NT2/D1 (cell line): Measurements from ENCODE around the gene RFC1.
"Not testable (repeated sequence)": the region's sequence is repeated elsewhere in the genome, so short reads cannot be mapped to it uniquely, and the experiment has no call there.

Source experiments
- DNase-seq: peaks from one replicate; pipeline ENCODE4 v3.0.0-alpha.2; 2011; ENCODE audit warnings: low read depth, low spot score
- H3K27me3 ChIP-seq: 2 replicates; pipeline ENCODE4 v1.6.0; 2011; ENCODE audit warnings: mild to moderate bottlenecking; ENCODE audit not compliant: insufficient read length, insufficient read depth
- H3K36me3 ChIP-seq: 2 replicates; pipeline ENCODE4 v1.6.1; 2011; ENCODE audit warnings: mild to moderate bottlenecking, low read length, mixed read lengths; ENCODE audit not compliant: insufficient read depth, insufficient read length
- H3K4me1 ChIP-seq: 2 replicates; pipeline ENCODE4 v1.5.1; 2011; ENCODE audit not compliant: insufficient read depth, insufficient read length
- H3K4me3 ChIP-seq: 2 replicates; pipeline ENCODE4 v1.5.1; 2011; ENCODE audit warnings: low read depth; ENCODE audit not compliant: insufficient read length
- H3K9ac ChIP-seq: 2 replicates; pipeline ENCODE4 v1.6.0; 2011; ENCODE audit warnings: low read depth; ENCODE audit not compliant: insufficient read length
- H3K9me3 ChIP-seq: 2 replicates; pipeline ENCODE4 v1.5.1; 2011; ENCODE audit warnings: mild to moderate bottlenecking, low read length; ENCODE audit not compliant: insufficient read depth
- SUZ12 ChIP-seq: IDR thresholded peaks from 2 replicates; pipeline ENCODE4 v1.6.1; 2011; ENCODE audit not compliant: insufficient read length, insufficient read depth; ENCODE audit errors: extremely low read depth
- YY1 ChIP-seq: IDR thresholded peaks from 2 replicates; pipeline ENCODE4 v1.6.1; 2011; ENCODE audit not compliant: insufficient read length, insufficient read depth
- ZNF274 ChIP-seq: IDR thresholded peaks from 2 replicates; pipeline ENCODE4 v1.6.1; 2011; ENCODE audit warnings: mild to moderate bottlenecking, low read depth, low read length

RFC1 gene

DNA sequence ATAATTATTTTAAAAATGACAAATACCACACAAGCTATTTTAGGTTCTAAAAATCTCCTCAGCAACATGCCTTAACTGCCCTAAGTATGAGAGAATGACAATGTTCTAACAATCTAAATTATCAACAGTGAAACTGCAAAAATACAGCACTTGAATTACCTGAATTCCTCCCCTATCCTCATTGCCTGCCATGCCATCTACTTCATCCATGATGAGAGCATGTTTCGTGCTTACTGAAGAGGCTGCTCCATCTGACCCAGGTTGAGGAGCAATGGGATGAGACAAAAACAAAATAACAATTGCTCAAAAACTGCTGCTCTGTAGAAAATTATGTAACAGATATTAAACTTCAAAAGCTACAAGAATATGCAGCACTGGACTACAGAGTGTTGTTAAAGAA lies 63.3 kb downstream of the RFC1 start:
- TF ChIP-seq ZNF274 = no peak
- no peak for TF ChIP-seq SUZ12
- no peak for TF ChIP-seq YY1
- H3K4me1 ChIP-seq = no peaks in the 10 kb centered on the region
- no peaks in the 10 kb centered on the region for H3K27me3 ChIP-seq
- H3K9me3 ChIP-seq = no peaks in the 10 kb centered on the region
- H3K36me3 ChIP-seq = peaks cover 74% of the 10 kb centered on the region
- H3K4me3 ChIP-seq = no peak overlapping the region
- no peak overlapping the region for H3K9ac ChIP-seq
- no peak for DNase-seq

DNA sequence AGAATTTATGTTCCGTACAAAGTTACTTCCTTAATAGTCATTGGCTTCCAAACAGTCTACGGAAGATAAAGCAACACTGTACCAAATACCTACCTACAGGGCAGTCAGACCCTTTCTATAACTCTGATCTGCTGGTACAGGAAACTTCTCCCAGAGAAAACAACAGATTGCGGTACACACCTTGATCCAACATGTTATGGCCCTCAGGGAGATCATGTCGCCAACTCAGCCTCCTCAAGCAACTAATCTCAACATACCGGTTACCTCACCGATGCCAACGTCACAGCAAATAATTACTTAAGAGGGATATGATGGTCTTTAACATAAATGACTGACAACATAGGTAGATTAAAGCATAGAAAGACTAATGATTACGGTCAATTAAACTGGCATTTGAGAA lies 70.4 kb downstream of the RFC1 start:
- Histone ChIP-seq H3K27me3 (no peaks in the 10 kb centered on the region), H3K4me1 (no peaks in the 10 kb centered on the region), H3K9ac (no peak overlapping the region), H3K4me3 (no peak overlapping the region), H3K36me3 (peaks cover 56% of the 10 kb centered on the region), H3K9me3 (no peaks in the 10 kb centered on the region)
- TF ChIP-seq ZNF274 = no peak
- TF ChIP-seq YY1 = no peak
- no peak for TF ChIP-seq SUZ12
- DNase-seq = no peak

DNA sequence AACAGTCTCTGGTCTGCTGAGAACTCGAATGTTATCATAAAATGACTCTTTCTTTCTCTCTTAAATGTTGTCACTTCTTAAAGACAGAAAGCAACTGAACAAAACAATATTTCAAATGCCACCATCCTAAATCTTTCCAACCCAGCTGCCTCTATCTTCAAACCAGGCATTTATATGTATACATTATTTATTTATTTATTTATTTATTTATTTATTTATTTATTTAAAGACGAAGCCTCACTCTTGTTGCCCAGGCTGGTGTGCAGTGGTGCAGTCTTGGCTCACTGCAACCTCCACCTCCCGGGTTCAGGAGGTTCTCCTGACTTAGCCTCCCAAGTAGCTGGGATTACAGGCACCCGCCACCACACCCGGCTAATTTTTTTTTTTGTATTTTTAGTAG lies 73.7 kb downstream of the RFC1 start:
- H3K9ac ChIP-seq, H3K4me1 ChIP-seq, H3K4me3 ChIP-seq, H3K27me3 ChIP-seq, DNase-seq, H3K9me3 ChIP-seq: not testable (repeated sequence)
- H3K36me3 ChIP-seq = peaks cover 59% of the 10 kb centered on the region

DNA sequence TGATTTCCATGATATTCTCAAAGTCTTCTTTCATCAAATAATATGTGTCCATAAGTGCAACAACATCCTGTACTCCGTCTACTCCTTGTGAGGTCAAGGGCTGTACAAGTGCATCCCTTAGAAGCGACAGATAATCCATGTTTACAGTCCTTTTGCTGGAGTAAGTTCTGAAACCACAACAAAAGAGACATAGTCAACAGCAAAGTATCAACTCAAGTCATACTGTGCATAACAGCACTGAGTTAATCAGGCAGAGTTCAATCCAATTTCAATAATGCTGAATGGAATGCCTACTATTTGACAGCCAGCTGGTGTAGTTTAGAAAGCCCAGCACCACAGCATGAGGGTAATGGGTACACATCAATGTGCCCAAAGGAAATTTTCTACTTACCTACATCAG lies 74.5 kb downstream of the RFC1 start:
- H3K9ac ChIP-seq = no peak overlapping the region
- H3K4me1 ChIP-seq = no peaks in the 10 kb centered on the region
- H3K4me3 ChIP-seq = no peak overlapping the region
- peaks cover 65% of the 10 kb centered on the region for H3K36me3 ChIP-seq
- no peaks in the 10 kb centered on the region for H3K9me3 ChIP-seq
- no peaks in the 10 kb centered on the region for H3K27me3 ChIP-seq
- TF ChIP-seq SUZ12 (no peak), YY1 (no peak)
- DNase-seq = no peak

DNA sequence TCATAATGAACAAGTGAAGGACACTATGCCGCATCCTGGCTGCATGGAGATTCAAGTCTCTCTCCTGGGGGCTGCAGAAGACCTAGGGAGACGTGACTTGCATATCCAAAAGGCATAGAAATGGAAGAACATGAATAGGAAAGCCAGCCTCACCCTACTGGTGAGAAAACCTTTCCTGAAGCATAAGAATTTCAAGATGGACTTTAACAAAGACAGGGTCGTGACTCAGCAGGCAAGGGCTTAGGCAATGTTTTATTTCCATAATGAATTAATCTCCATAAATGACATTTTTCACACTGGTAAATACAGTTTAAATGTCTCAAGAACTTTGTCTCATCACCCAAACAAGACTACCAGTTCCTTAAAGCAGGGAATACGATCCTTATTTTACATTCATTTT lies 78.9 kb downstream of the RFC1 start:
- no peak overlapping the region for H3K4me3 ChIP-seq
- no peak for DNase-seq
- TF ChIP-seq SUZ12 = no peak
- TF ChIP-seq YY1 = no peak
- TF ChIP-seq ZNF274 = no peak
- no peaks in the 10 kb centered on the region for H3K27me3 ChIP-seq
- H3K9me3 ChIP-seq = no peaks in the 10 kb centered on the region
- H3K4me1 ChIP-seq = no peaks in the 10 kb centered on the region
- no peak overlapping the region for H3K9ac ChIP-seq
- H3K36me3 ChIP-seq = peaks cover 50% of the 10 kb centered on the region

DNA sequence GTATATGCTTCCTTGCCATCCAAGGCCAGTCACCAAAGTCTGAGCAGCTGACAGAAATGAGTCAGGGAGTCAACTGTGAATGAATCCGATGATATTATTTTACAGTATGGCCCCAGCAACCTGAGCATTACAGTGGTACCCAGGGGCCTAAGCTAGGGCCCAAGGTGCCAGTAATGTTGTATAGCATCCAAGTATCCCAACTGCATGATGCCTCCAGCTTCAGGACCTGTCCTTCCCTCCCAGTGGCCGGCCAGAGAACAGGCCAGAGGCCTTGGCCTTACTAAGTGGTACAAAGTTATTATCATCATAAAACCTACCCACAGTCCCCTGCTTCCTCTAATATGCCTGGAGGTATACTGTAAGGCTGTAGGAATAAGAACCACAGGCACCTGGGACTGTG lies 79.9 kb downstream of the RFC1 start:
- peaks cover 41% of the 10 kb centered on the region for H3K36me3 ChIP-seq
- no peaks in the 10 kb centered on the region for H3K4me1 ChIP-seq
- no peak for DNase-seq
- H3K9me3 ChIP-seq = no peaks in the 10 kb centered on the region
- H3K4me3 ChIP-seq = no peak overlapping the region
- H3K27me3 ChIP-seq = no peaks in the 10 kb centered on the region
- H3K9ac ChIP-seq = no peak overlapping the region
- TF ChIP-seq SUZ12 (no peak), ZNF274 (no peak), YY1 (no peak)

DNA sequence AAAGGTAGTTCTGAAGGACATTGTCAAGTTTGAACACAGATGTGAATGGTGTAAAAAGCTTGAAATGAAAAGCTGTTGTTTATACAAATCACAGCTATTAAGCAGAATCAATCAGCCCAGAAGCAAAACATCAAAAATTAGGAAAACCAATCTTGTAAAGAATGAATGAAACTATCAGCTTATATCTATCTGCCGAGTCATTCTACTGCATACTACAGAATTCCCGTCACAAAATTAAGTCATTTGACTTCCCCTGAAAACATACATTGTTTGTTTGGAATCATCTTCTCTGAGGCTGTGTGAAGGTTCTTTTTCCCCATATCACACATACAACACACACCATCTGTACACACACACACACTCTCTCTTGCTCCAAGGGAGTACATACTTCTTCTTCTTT lies 80.3 kb downstream of the RFC1 start:
- no peak overlapping the region for H3K4me3 ChIP-seq
- no peak overlapping the region for H3K9ac ChIP-seq
- H3K27me3 ChIP-seq = no peaks in the 10 kb centered on the region
- TF ChIP-seq SUZ12 (no peak), ZNF274 (no peak), YY1 (no peak)
- H3K36me3 ChIP-seq = peaks cover 40% of the 10 kb centered on the region
- DNase-seq = no peak
- no peaks in the 10 kb centered on the region for H3K4me1 ChIP-seq
- H3K9me3 ChIP-seq = no peaks in the 10 kb centered on the region

DNA sequence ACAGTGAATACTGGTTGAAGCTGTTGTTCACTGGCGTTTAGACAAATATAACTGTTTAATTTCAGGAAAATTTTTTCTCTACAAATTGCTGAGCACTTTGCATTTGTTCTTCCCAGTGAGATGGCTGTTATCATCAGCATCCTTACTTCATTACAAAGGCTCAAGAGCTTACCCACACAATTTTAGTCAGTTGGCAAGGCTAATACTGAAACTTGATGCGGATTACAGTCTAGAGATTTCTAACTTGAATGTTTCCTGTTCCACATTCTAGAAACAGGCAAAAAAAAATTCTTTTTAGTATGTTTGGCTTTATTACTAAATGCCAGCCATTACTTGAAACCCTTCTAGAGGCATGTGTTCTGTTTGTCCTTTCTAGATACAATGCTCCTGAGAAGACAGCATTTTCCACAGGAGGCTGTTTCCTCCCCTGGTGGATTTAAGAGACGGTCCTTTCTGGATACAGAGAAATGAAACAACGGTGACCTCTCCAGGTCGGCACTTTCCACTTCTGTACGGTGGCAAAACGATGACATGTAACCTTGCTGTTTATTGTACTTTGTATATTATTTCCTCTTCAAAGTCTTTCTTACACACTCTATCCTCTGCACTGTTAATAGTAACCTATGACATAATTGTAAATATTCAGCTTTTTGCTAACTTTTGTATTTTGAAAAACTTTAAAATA lies 80.9 kb downstream of the RFC1 start:
- no peak for DNase-seq
- H3K27me3 ChIP-seq = no peaks in the 10 kb centered on the region
- H3K9ac ChIP-seq = no peak overlapping the region
- H3K36me3 ChIP-seq = peaks cover 36% of the 10 kb centered on the region
- TF ChIP-seq ZNF274 = no peak
- TF ChIP-seq YY1 = no peak
- TF ChIP-seq SUZ12 = no peak
- H3K4me1 ChIP-seq = no peaks in the 10 kb centered on the region
- no peak overlapping the region for H3K4me3 ChIP-seq
- no peaks in the 10 kb centered on the region for H3K9me3 ChIP-seq
